Cardiac fibroblast (primary cell): ENCODE data around the gene ERGIC1.

ENCODE experiments used
- DNase-seq, 2 donors: peaks; one replicate each; pipeline versions ENCODE4 v3.0.0 to v3.0.0-alpha.2; 2010; ENCODE audit warnings: low read depth in 2 of 2
- H3K4me3 ChIP-seq, 2 donors: replicated peaks in 1 of 2; 1 replicate in 1 of 2; 2 replicates in 1 of 2; pipeline ENCODE4 v1.5.1; 2011; ENCODE audit warnings: low read depth in 2 of 2, low read length in 2 of 2, mild to moderate bottlenecking in 2 of 2, moderate library complexity in 1 of 2
- TF ChIP-seq, protein P1 (sequence below): IDR thresholded peaks from one replicate; pipeline ENCODE4 v1.5.1; 2011; ENCODE audit warnings: low read depth, mild to moderate bottlenecking, low read length, inconsistent platforms

Gene ERGIC1

GRCh38 chr5:172958331-172959046 is 124.4 kb downstream of the ERGIC1 start:
- TF ChIP-seq, protein P1, sequence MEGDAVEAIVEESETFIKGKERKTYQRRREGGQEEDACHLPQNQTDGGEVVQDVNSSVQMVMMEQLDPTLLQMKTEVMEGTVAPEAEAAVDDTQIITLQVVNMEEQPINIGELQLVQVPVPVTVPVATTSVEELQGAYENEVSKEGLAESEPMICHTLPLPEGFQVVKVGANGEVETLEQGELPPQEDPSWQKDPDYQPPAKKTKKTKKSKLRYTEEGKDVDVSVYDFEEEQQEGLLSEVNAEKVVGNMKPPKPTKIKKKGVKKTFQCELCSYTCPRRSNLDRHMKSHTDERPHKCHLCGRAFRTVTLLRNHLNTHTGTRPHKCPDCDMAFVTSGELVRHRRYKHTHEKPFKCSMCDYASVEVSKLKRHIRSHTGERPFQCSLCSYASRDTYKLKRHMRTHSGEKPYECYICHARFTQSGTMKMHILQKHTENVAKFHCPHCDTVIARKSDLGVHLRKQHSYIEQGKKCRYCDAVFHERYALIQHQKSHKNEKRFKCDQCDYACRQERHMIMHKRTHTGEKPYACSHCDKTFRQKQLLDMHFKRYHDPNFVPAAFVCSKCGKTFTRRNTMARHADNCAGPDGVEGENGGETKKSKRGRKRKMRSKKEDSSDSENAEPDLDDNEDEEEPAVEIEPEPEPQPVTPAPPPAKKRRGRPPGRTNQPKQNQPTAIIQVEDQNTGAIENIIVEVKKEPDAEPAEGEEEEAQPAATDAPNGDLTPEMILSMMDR, result no peak
- DNase-seq, result peak; percentile 71 to 72
- H3K4me3 ChIP-seq, result peak overlapping the region; percentile 43 to 100

- peak in 1 of 2 donors; percentile 28 for DNase-seq
- TF ChIP-seq, protein P1, result no peak
- peak overlapping the region; percentile 100 for H3K4me3 ChIP-seq
Observed at GRCh38 chr5:172959824-172960799, 126.1 kb downstream of the ERGIC1 start.

DNA sequence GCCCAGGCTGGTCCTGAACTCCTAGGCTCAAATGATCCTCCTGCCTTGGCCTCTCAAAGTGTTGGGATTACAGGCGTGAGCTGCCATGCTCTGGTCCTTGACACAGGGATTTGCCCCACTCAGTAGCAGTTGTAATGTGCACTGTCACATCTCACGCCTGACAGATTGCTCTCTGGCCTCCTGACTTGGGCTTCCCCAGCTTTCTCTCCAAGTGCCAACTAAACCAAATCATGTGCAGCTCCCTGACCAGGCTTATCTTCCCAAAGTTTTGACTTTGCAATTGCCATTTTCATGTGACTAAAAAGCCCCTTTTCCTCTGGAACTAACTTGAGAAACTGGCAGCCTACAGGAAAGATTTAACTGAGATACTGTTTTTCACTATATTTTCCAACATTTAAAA is 135.9 kb downstream of the ERGIC1 start:
- no peak for DNase-seq
- TF ChIP-seq, protein P1, result no peak
- H3K4me3 ChIP-seq, result no peak overlapping the region

GRCh38 chr5:172971482-172971881 is 137.4 kb downstream of the ERGIC1 start:
- no peak for DNase-seq
- H3K4me3 ChIP-seq, result no peak overlapping the region
- TF ChIP-seq, protein P1, result no peak

- TF ChIP-seq, protein P1, result no peak
- no peak for DNase-seq
- H3K4me3 ChIP-seq, result no peak overlapping the region
Observed at GRCh38 chr5:172972552-172972951, 138.5 kb downstream of the ERGIC1 start.

GRCh38 chr5:172973127-172973916 is 139.3 kb downstream of the ERGIC1 start:
- H3K4me3 ChIP-seq, result no peak overlapping the region
- peak; percentile 77 to 94 for DNase-seq
- TF ChIP-seq, protein P1, result no peak
